Tibial artery (tissue), 4 donors: ENCODE results near the gene PRKCQ.

ENCODE experiments used
- DNase-seq, 2 donors: peaks; one replicate each; pipeline ENCODE4 v3.0.0-alpha.2; 2019
- H3K27ac ChIP-seq, 2 donors: fragments of 200-600 bp; sonication (generic) in 1 of 2; 1 replicate in 1 of 2; 2 replicates in 1 of 2; pipeline ENCODE4 v1.5.1; 2018 to 2019; ENCODE audit warnings: mild to moderate bottlenecking in 1 of 2
- H3K27me3 ChIP-seq, 2 donors: fragments of 200-600 bp; sonication (generic) in 1 of 2; one replicate each; pipeline versions ENCODE4 v1.5.1 to v1.6.0; 2016 to 2019
- H3K36me3 ChIP-seq, 3 donors: fragments of 200-600 bp; sonication (generic) in 2 of 3; one replicate each; pipeline ENCODE4 v1.5.1; 2016 to 2019; ENCODE audit warnings: mild to moderate bottlenecking in 2 of 3
- H3K4me1 ChIP-seq, 4 donors: fragments of 200-600 bp; sonication (generic) in 2 of 4; 1 replicate in 3 of 4; 2 replicates in 1 of 4; pipeline ENCODE4 v1.5.1; 2016 to 2019
- H3K4me3 ChIP-seq, 2 donors: fragments of 200-600 bp; sonication (generic) in 1 of 2; 1 replicate in 1 of 2; 2 replicates in 1 of 2; pipeline ENCODE4 v1.5.1; 2018 to 2019; ENCODE audit warnings: mild to moderate bottlenecking in 2 of 2
- H3K9me3 ChIP-seq, 3 donors: fragments of 200-600 bp; sonication (generic) in 1 of 3; one replicate each; pipeline ENCODE4 v1.5.1; 2016 to 2019
- CTCF ChIP-seq, 2 experiments: fragments of 200-600 bp in 1 of 2; fragments of 450-650 bp in 1 of 2; IDR thresholded peaks; one replicate each; pipeline ENCODE4 v1.5.1; 2017 to 2019; ENCODE audit warnings: antibody characterized with exemption in 2 of 2, mild to moderate bottlenecking in 1 of 2, moderate library complexity in 1 of 2
- intact Hi-C: fragments of 100-400 bp; cut with DNase I; formaldehyde crosslinking; loops from one replicate; pipeline ENCODE4 v1.15.0; 2023; ENCODE audit warnings: low total_unique reads

The PRKCQ gene

GRCh38 chr10:6543431-6544005 lies 36.6 kb downstream of the PRKCQ start:
- H3K27ac ChIP-seq: no peak overlapping the region
- no peak for TF ChIP-seq CTCF (IDR thresholded peaks at IDR 0.05)
- no peak for DNase-seq

GRCh38 chr10:6542999-6543430 lies 37.1 kb downstream of the PRKCQ start:
- Histone ChIP-seq H3K4me3 (no peak overlapping the region), H3K27ac (no peak overlapping the region)

More at GRCh38 chr10:6543431-6544005, 36.6 kb downstream of the PRKCQ start:
- Histone ChIP-seq H3K36me3 (no peaks in the 10 kb centered on the region), H3K9me3 (no peaks in the 10 kb centered on the region), H3K4me1 (no peaks in the 10 kb centered on the region), H3K4me3 (no peak overlapping the region), H3K27me3 (no peaks in the 10 kb centered on the region)
- intact Hi-C loops: no loop called here

GRCh38 chr10:6539833-6540232 lies 40.2 kb downstream of the PRKCQ start:
- intact Hi-C loops: no loop called here

More at GRCh38 chr10:6542999-6543430, 37.1 kb downstream of the PRKCQ start:
- Histone ChIP-seq H3K27me3 (no peaks in the 10 kb centered on the region), H3K9me3 (no peaks in the 10 kb centered on the region), H3K36me3 (no peaks in the 10 kb centered on the region), H3K4me1 (no peaks in the 10 kb centered on the region)
- intact Hi-C loops: no loop called here
- TF ChIP-seq CTCF (IDR thresholded peaks at IDR 0.05): no peak
- no peak for DNase-seq

GRCh38 chr10:6537770-6538169 lies 42.3 kb downstream of the PRKCQ start:
- H3K36me3 ChIP-seq: no peaks in the 10 kb centered on the region
- H3K27me3 ChIP-seq: no peaks in the 10 kb centered on the region
- no peak for TF ChIP-seq CTCF (IDR thresholded peaks at IDR 0.05)
- intact Hi-C loops: no loop called here
- no peak overlapping the region for H3K27ac ChIP-seq
- no peaks in the 10 kb centered on the region for H3K9me3 ChIP-seq
- no peak overlapping the region for H3K4me3 ChIP-seq
- H3K4me1 ChIP-seq: no peaks in the 10 kb centered on the region
- DNase-seq: peak in 1 of 2 donors; percentile 33

More at GRCh38 chr10:6539833-6540232, 40.2 kb downstream of the PRKCQ start:
- DNase-seq: no peak
- Histone ChIP-seq H3K9me3 (no peaks in the 10 kb centered on the region), H3K36me3 (no peaks in the 10 kb centered on the region), H3K27ac (no peak overlapping the region), H3K4me3 (no peak overlapping the region), H3K27me3 (no peaks in the 10 kb centered on the region), H3K4me1 (no peaks in the 10 kb centered on the region)
- TF ChIP-seq CTCF (IDR thresholded peaks at IDR 0.05): no peak

- TF ChIP-seq CTCF (IDR thresholded peaks at IDR 0.05): no peak
- H3K36me3 ChIP-seq: no peaks in the 10 kb centered on the region
- H3K27ac ChIP-seq: no peak overlapping the region
- H3K4me3 ChIP-seq: no peak overlapping the region
- H3K27me3 ChIP-seq: no peaks in the 10 kb centered on the region
- intact Hi-C loops: no loop called here
- no peaks in the 10 kb centered on the region for H3K4me1 ChIP-seq
- no peaks in the 10 kb centered on the region for H3K9me3 ChIP-seq
- no peak for DNase-seq
Observed at GRCh38 chr10:6536102-6536501, 44.0 kb downstream of the PRKCQ start.
